PC-9 (cell line): ENCODE data around the gene BRF1. TPM values are rescaled to one million over a fixed set of nuclear protein-coding genes. Genes with fewer than 3 reads are reported as not detected.
A peak's percentile ranks its signal among the peaks of the same experiment; 100 is the strongest.

ENCODE experiments used
- BruUV-seq: library from RNA; stranded (reverse); fragments of 400-500 nt; replicated peaks from 2 replicates; lab custom pipeline; 2021; lab: Mats Ljungman, UMichigan
- CTCF ChIA-PET: fragments of 300-600 bp; sonication (Branson Sonifier 250); formaldehyde crosslinking; loops from one replicate; lab custom pipeline; 2022; ENCODE audit warnings: antibody characterized with exemption; lab: Charles Lee
- POLR2A ChIA-PET: fragments of 300-600 bp; sonication (Branson Sonifier 250); formaldehyde crosslinking; loops from one replicate; lab custom pipeline; 2022; ENCODE audit warnings: antibody characterized with exemption; ENCODE audit not compliant: unreplicated experiment; lab: Charles Lee
- DNase-seq, 2 experiments: peaks; one replicate each; pipeline versions ENCODE4 v3.0.0 to v3.0.0-alpha.2; 2015 to 2022; ENCODE audit warnings: mixed read lengths in 1 of 2
- H2AFZ ChIP-seq: fragments of 200-600 bp; sonication (generic); 2 replicates; pipeline ENCODE4 v1.8.1; 2017; ENCODE audit warnings: antibody characterized with exemption
- H3F3A ChIP-seq: fragments of 200-600 bp; sonication (generic); 2 replicates; pipeline ENCODE4 v1.8.1; 2017; ENCODE audit warnings: antibody characterized with exemption, mild to moderate bottlenecking, low read depth; ENCODE audit not compliant: insufficient read depth
- H3K27ac ChIP-seq: fragments of 200-600 bp; sonication (generic); 2 replicates; pipeline ENCODE4 v1.6.1; 2016; ENCODE audit warnings: mixed run types
- H3K27me3 ChIP-seq: fragments of 200-600 bp; sonication (generic); 2 replicates; pipeline ENCODE4 v1.6.1; 2016; ENCODE audit warnings: low read depth, mixed run types; ENCODE audit not compliant: insufficient read depth
- H3K36me3 ChIP-seq: fragments of 200-600 bp; sonication (generic); 2 replicates; pipeline ENCODE4 v1.6.1; 2016; ENCODE audit warnings: low read depth, mixed run types
- H3K4me1 ChIP-seq: fragments of 200-600 bp; sonication (generic); replicated peaks from 2 replicates; pipeline ENCODE4 v1.6.1; 2016; ENCODE audit warnings: mixed run types; ENCODE audit not compliant: insufficient read depth
- H3K4me2 ChIP-seq: fragments of 200-600 bp; sonication (generic); 2 replicates; pipeline ENCODE4 v1.6.1; 2017; ENCODE audit warnings: mixed run types
- H3K4me3 ChIP-seq: fragments of 200-600 bp; sonication (generic); 2 replicates; pipeline ENCODE4 v1.6.1; 2016; ENCODE audit warnings: mixed run types
- H3K79me2 ChIP-seq: fragments of 200-600 bp; sonication (generic); 2 replicates; pipeline ENCODE4 v1.6.1; 2017; ENCODE audit warnings: low read depth, mixed run types
- H3K9me2 ChIP-seq: fragments of 200-600 bp; sonication (generic); 2 replicates; pipeline ENCODE4 v1.8.1; 2017; ENCODE audit warnings: mild to moderate bottlenecking; ENCODE audit not compliant: insufficient read depth
- H3K9me3 ChIP-seq: fragments of 200-600 bp; sonication (generic); 2 replicates; pipeline ENCODE4 v1.8.1; 2016; ENCODE audit warnings: low read depth; ENCODE audit not compliant: insufficient read depth
- H4K20me1 ChIP-seq: fragments of 200-600 bp; sonication (generic); 2 replicates; pipeline ENCODE4 v1.8.1; 2017; ENCODE audit not compliant: insufficient read depth
- CTCF ChIP-seq: fragments of 200-600 bp; sonication (generic); conservative IDR thresholded peaks from 2 replicates; pipeline ENCODE4 v1.6.1; 2017; ENCODE audit warnings: mixed run types, antibody characterized with exemption, mild to moderate bottlenecking, moderate library complexity
- EZH2 ChIP-seq: fragments of 200-600 bp; sonication (generic); IDR thresholded peaks from 2 replicates; pipeline ENCODE4 v1.8.0; 2017; ENCODE audit warnings: antibody characterized with exemption, low read depth
- intact Hi-C: fragments of 100-400 bp; cut with micrococcal nuclease; formaldehyde crosslinking; loops from one replicate; pipeline ENCODE4 v1.10.0; 2022; ENCODE audit not compliant: unreplicated experiment
- total RNA-seq: library from RNA; stranded (reverse); gene quantifications from 2 replicates; pipeline ENCODE4 v1.2.3, GENCODE V29; 2021

BRF1 gene
- total RNA-seq, 1 experiment from 2014 or later: 24.8 TPM

GRCh38 chr14:105187935-105188524 lies 112.8 kb downstream of the BRF1 start:
- H3K4me3 ChIP-seq: no peak overlapping the region
- H3K4me1 ChIP-seq: 0 out of 2 replicates have a peak, but pooled peaks cover 7% of the 10 kb centered on the region
- BruUV-seq: no TSS peak
- TF ChIP-seq EZH2: no peak
- TF ChIP-seq CTCF: peak; percentile 65
- H3K27ac ChIP-seq: no peak overlapping the region
- CTCF ChIA-PET: no interaction called here
- intact Hi-C loops: loop anchor here (1.0 kb wide), 1 partner anchor 98 kb away; no protein-coding TSS in a partner anchor
- no peaks in the 10 kb centered on the region for H4K20me1 ChIP-seq
- H3K9me3 ChIP-seq: no peaks in the 10 kb centered on the region
- H3K4me2 ChIP-seq: no peak overlapping the region
- POLR2A ChIA-PET: no interaction called here
- H3K9me2 ChIP-seq: no peaks in the 10 kb centered on the region
- H2AFZ ChIP-seq: no peak overlapping the region
- no peaks in the 10 kb centered on the region for H3K79me2 ChIP-seq
- no peak for DNase-seq
- peaks cover 7% of the 10 kb centered on the region; the same call in 1 of the 2 replicates for H3F3A ChIP-seq
- H3K36me3 ChIP-seq: no peaks in the 10 kb centered on the region
- peaks cover 13% of the 10 kb centered on the region for H3K27me3 ChIP-seq

GRCh38 chr14:105187116-105187515 lies 113.7 kb downstream of the BRF1 start:
- TF ChIP-seq CTCF: no peak
- Histone ChIP-seq H3K79me2 (no peaks in the 10 kb centered on the region), H4K20me1 (no peaks in the 10 kb centered on the region), H3K36me3 (no peaks in the 10 kb centered on the region), H3K27ac (no peak overlapping the region), H2AFZ (no peak overlapping the region), H3K4me1 (0 out of 2 replicates have a peak, but pooled peaks cover 7% of the 10 kb centered on the region), H3K9me2 (no peaks in the 10 kb centered on the region), H3K4me2 (no peak overlapping the region), H3K4me3 (no peak overlapping the region), H3F3A (peaks cover 7% of the 10 kb centered on the region; the same call in 1 of the 2 replicates), H3K9me3 (no peaks in the 10 kb centered on the region), H3K27me3 (peaks cover 13% of the 10 kb centered on the region; the same call in 1 of the 2 replicates)
- ChIA-PET POLR2A (no interaction called here), CTCF (no interaction called here)
- intact Hi-C loops: no loop called here
- peak in 1 of 2 experiments; percentile 50 for DNase-seq
- BruUV-seq: no TSS peak

GRCh38 chr14:105185973-105186372 lies 114.8 kb downstream of the BRF1 start:
- DNase-seq: no peak
- Histone ChIP-seq H3K9me3 (no peaks in the 10 kb centered on the region), H3K27me3 (peaks cover 13% of the 10 kb centered on the region; the same call in 1 of the 2 replicates), H3F3A (peaks cover 7% of the 10 kb centered on the region; the same call in 1 of the 2 replicates), H3K36me3 (no peaks in the 10 kb centered on the region), H2AFZ (no peak overlapping the region), H3K4me1 (peaks cover 11% of the 10 kb centered on the region; the same call in 1 of the 2 replicates), H3K27ac (no peak overlapping the region), H3K4me3 (no peak overlapping the region), H3K9me2 (no peaks in the 10 kb centered on the region), H4K20me1 (no peaks in the 10 kb centered on the region), H3K4me2 (no peak overlapping the region), H3K79me2 (no peaks in the 10 kb centered on the region)
- CTCF ChIA-PET: no interaction called here
- TF ChIP-seq EZH2 (no peak), CTCF (no peak)
- BruUV-seq: no TSS peak
- intact Hi-C loops: no loop called here
- POLR2A ChIA-PET: interaction anchor here (0.6 kb wide), 1 partner anchor 14 kb away, joined by 43 read pairs; no protein-coding TSS in a partner anchor
